GM12801 (cell line): ENCODE measurements around the gene GP1BB.

Experiments
- CTCF ChIP-seq: IDR thresholded peaks from one replicate; pipeline ENCODE4 v1.5.1; 2011; ENCODE audit warnings: control low read depth; ENCODE audit not compliant: insufficient read length; ENCODE audit errors: extremely low read depth

Gene GP1BB

GRCh38 chr22:19755722-19756287, 32.5 kb downstream of the GP1BB start:
- no peak for TF ChIP-seq CTCF

GRCh38 chr22:19756288-19757128, 33.2 kb downstream of the GP1BB start:
- TF ChIP-seq CTCF = no peak

- TF ChIP-seq CTCF = no peak
Measured at GRCh38 chr22:19757140-19757984, 34.0 kb downstream of the GP1BB start.

- no peak for TF ChIP-seq CTCF
Measured at GRCh38 chr22:19757985-19758895, 34.9 kb downstream of the GP1BB start.

GRCh38 chr22:19758896-19759426, 35.6 kb downstream of the GP1BB start:
- no peak for TF ChIP-seq CTCF

GRCh38 chr22:19759427-19760057, 36.2 kb downstream of the GP1BB start:
- TF ChIP-seq CTCF = no peak
